Right lobe of liver (tissue), 4 donors: Measurements from ENCODE around the gene AGO3.

Experiments
- CTCF ChIP-seq, 4 donors: fragments of 200-600 bp in 3 of 4; fragments of 450-650 bp in 1 of 4; IDR thresholded peaks; one replicate each; pipeline versions ENCODE4 v1.5.1 to v1.8.0; 2016 to 2022; ENCODE audit warnings: antibody characterized with exemption in 4 of 4, mild to moderate bottlenecking in 2 of 4
- POLR2A ChIP-seq: fragments of 450-650 bp; IDR thresholded peaks from one replicate; pipeline ENCODE4 v1.6.1; 2017; ENCODE audit warnings: antibody characterized with exemption, mild to moderate bottlenecking
- donor health status: DM: no; HTN: no; CAD: no.
- donor health status: DM: no; HTN: no; CAD: no.
- donor health status: DM: no; HTN: yes; CAD: no.

- TF ChIP-seq CTCF (IDR thresholded peaks at IDR 0.05) (no peak), POLR2A (no peak)
Observed at GRCh38 chr1:36114371-36114770, 183.5 kb downstream of the AGO3 start.
